ENCODE data around the gene SELENOV. TPM values are rescaled to one million over a fixed set of nuclear protein-coding genes. Genes with fewer than 3 reads are reported as not detected.
A peak's percentile ranks its signal among the peaks of the same experiment; 100 is the strongest.

SELENOV gene
- total and polyA plus RNA-seq, 9 of the 15 experiments (the other 6 are each of a cell fraction or from before 2014, with no cell fraction given), result 0.04 to 0.09 (median 0.06) TPM; not detected in 4

GRCh38 chr19:39502640-39503417 lies 12.1 kb upstream of the SELENOV start (continued):
- TF ChIP-seq CEBPZ (IDR thresholded peaks at IDR 0.05; ENCODE audit: borderline replicate concordance, low read depth, low read length) (no peak), CBX5 (IDR thresholded peaks at IDR 0.05; ENCODE audit: borderline replicate concordance, low read depth) (no peak), HDAC1 (IDR thresholded peaks at IDR 0.05) (no peak), SP2 (IDR thresholded peaks at IDR 0.05; ENCODE audit: extremely low read depth, low read depth, low read length, poor library complexity, severe bottlenecking) (no peak), RBM34 (IDR thresholded peaks at IDR 0.05; ENCODE audit: borderline replicate concordance, insufficient read depth, low read length) (no peak), ZNF121 (CRISPR knock-in tag; conservative IDR thresholded peaks at IDR 0.05) (peak; percentile 84), RFX1 (IDR thresholded peaks at IDR 0.05) (no peak), ZBTB7A (IDR thresholded peaks at IDR 0.05; ENCODE audit: borderline replicate concordance, control insufficient read depth, low read depth, low read length) (peak; percentile 81; the same call in 1 of the 2 replicates), ZNF518B (CRISPR knock-in tag; IDR thresholded peaks at IDR 0.05) (no peak), ZNF583 (CRISPR knock-in tag; IDR thresholded peaks at IDR 0.05) (no peak), SMAD1 (IDR thresholded peaks at IDR 0.05; ENCODE audit: low read depth, low read length, partially characterized antibody) (no peak), RBM17 (IDR thresholded peaks at IDR 0.05; ENCODE audit: borderline replicate concordance, low read depth, low read length) (no peak), CBFA2T2 (conservative IDR thresholded peaks at IDR 0.05) (no peak), ZNF146 (CRISPR knock-in tag; IDR thresholded peaks at IDR 0.05; ENCODE audit: unreplicated experiment) (no peak), PTRF (tag; IDR thresholded peaks at IDR 0.05) (no peak)
- TF ChIP-seq, protein P1, sequence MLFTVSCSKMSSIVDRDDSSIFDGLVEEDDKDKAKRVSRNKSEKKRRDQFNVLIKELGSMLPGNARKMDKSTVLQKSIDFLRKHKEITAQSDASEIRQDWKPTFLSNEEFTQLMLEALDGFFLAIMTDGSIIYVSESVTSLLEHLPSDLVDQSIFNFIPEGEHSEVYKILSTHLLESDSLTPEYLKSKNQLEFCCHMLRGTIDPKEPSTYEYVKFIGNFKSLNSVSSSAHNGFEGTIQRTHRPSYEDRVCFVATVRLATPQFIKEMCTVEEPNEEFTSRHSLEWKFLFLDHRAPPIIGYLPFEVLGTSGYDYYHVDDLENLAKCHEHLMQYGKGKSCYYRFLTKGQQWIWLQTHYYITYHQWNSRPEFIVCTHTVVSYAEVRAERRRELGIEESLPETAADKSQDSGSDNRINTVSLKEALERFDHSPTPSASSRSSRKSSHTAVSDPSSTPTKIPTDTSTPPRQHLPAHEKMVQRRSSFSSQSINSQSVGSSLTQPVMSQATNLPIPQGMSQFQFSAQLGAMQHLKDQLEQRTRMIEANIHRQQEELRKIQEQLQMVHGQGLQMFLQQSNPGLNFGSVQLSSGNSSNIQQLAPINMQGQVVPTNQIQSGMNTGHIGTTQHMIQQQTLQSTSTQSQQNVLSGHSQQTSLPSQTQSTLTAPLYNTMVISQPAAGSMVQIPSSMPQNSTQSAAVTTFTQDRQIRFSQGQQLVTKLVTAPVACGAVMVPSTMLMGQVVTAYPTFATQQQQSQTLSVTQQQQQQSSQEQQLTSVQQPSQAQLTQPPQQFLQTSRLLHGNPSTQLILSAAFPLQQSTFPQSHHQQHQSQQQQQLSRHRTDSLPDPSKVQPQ (CRISPR knock-in tag; IDR thresholded peaks at IDR 0.05; ENCODE audit: borderline replicate concordance), result no peak

All from K562 (cell line).